Osteocyte (in vitro differentiated cells): ENCODE measurements around the gene ME3. TPM values are rescaled to one million over a fixed set of nuclear protein-coding genes. Genes with fewer than 3 reads are reported as not detected.

Experiments used
- DNase-seq: peaks from one replicate; pipeline ENCODE4 v3.0.0; 2021; ENCODE audit warnings: mixed read lengths; ENCODE audit not compliant: unreplicated experiment; ENCODE audit errors: extremely low spot score
- H3K27ac Mint-ChIP-seq: one replicate; pipeline ENCODE4 v1.8.0; 2021; ENCODE audit warnings: mild to moderate bottlenecking, mixed read lengths; ENCODE audit not compliant: unreplicated experiment
- H3K27me3 Mint-ChIP-seq: one replicate; pipeline ENCODE4 v1.8.0; 2021; ENCODE audit warnings: mixed read lengths; ENCODE audit not compliant: unreplicated experiment
- H3K36me3 Mint-ChIP-seq: one replicate; pipeline ENCODE4 v1.8.0; 2021; ENCODE audit warnings: mixed read lengths; ENCODE audit not compliant: unreplicated experiment
- H3K4me1 Mint-ChIP-seq: one replicate; pipeline ENCODE4 v1.8.0; 2021; ENCODE audit warnings: mixed read lengths; ENCODE audit not compliant: unreplicated experiment
- H3K4me3 Mint-ChIP-seq: one replicate; pipeline ENCODE4 v1.8.0; 2021; ENCODE audit warnings: mild to moderate bottlenecking, moderate library complexity, mixed read lengths; ENCODE audit not compliant: unreplicated experiment
- H3K9me3 Mint-ChIP-seq: one replicate; pipeline ENCODE4 v1.8.0; 2021; ENCODE audit warnings: mixed read lengths; ENCODE audit not compliant: unreplicated experiment
- CTCF ChIP-seq: fragments of 200-600 bp; sonication (generic); IDR thresholded peaks from 2 replicates; pipeline ENCODE4 v1.5.0; 2021; ENCODE audit warnings: antibody characterized with exemption, mild to moderate bottlenecking, moderate library complexity
- total RNA-seq: library from RNA; stranded (reverse); gene quantifications from 2 replicates; pipeline ENCODE4 v1.2.1, GENCODE V29; 2021

Gene ME3
- total RNA-seq, 1 donor from 2014 or later: 19.5 TPM

GRCh38 chr11:86571273-86571948 lies 101.0 kb downstream of the ME3 start:
- Mint-ChIP-seq H3K36me3 (peaks cover 2% of the 10 kb centered on the region), H3K4me3 (no peak overlapping the region), H3K27ac (no peak overlapping the region), H3K27me3 (no peaks in the 10 kb centered on the region), H3K4me1 (peaks cover 35% of the 10 kb centered on the region), H3K9me3 (no peaks in the 10 kb centered on the region)
- no peak for DNase-seq
- peak; percentile 41 for TF ChIP-seq CTCF

- no peak overlapping the region for H3K4me3 Mint-ChIP-seq
- TF ChIP-seq CTCF: no peak
- H3K4me1 Mint-ChIP-seq: peaks cover 34% of the 10 kb centered on the region
- peaks cover 2% of the 10 kb centered on the region for H3K36me3 Mint-ChIP-seq
- H3K9me3 Mint-ChIP-seq: no peaks in the 10 kb centered on the region
- no peaks in the 10 kb centered on the region for H3K27me3 Mint-ChIP-seq
- no peak overlapping the region for H3K27ac Mint-ChIP-seq
- no peak for DNase-seq
Observed at GRCh38 chr11:86570451-86570850, 102.0 kb downstream of the ME3 start.

GRCh38 chr11:86570020-86570419 lies 102.4 kb downstream of the ME3 start:
- peaks cover 2% of the 10 kb centered on the region for H3K36me3 Mint-ChIP-seq
- no peak overlapping the region for H3K27ac Mint-ChIP-seq
- no peaks in the 10 kb centered on the region for H3K27me3 Mint-ChIP-seq
- no peak for TF ChIP-seq CTCF
- peaks cover 32% of the 10 kb centered on the region for H3K4me1 Mint-ChIP-seq
- no peak for DNase-seq
- H3K9me3 Mint-ChIP-seq: no peaks in the 10 kb centered on the region
- H3K4me3 Mint-ChIP-seq: no peak overlapping the region

GRCh38 chr11:86569109-86569508 lies 103.3 kb downstream of the ME3 start:
- no peaks in the 10 kb centered on the region for H3K9me3 Mint-ChIP-seq
- H3K27me3 Mint-ChIP-seq: no peaks in the 10 kb centered on the region
- no peak overlapping the region for H3K4me3 Mint-ChIP-seq
- H3K36me3 Mint-ChIP-seq: no peaks in the 10 kb centered on the region
- H3K27ac Mint-ChIP-seq: no peak overlapping the region
- no peak for TF ChIP-seq CTCF
- H3K4me1 Mint-ChIP-seq: peaks cover 23% of the 10 kb centered on the region
- DNase-seq: no peak

- H3K4me3 Mint-ChIP-seq: no peak overlapping the region
- H3K9me3 Mint-ChIP-seq: peaks cover 12% of the 10 kb centered on the region
- no peak for TF ChIP-seq CTCF
- peaks cover 20% of the 10 kb centered on the region for H3K4me1 Mint-ChIP-seq
- peaks cover 3% of the 10 kb centered on the region for H3K36me3 Mint-ChIP-seq
- H3K27me3 Mint-ChIP-seq: no peaks in the 10 kb centered on the region
- no peak for DNase-seq
- H3K27ac Mint-ChIP-seq: peak overlapping the region; percentile 58
Observed at GRCh38 chr11:86565801-86566312, 106.6 kb downstream of the ME3 start.
